A549 (cell line): ENCODE measurements around the gene CMIP. TPM values are rescaled to one million over a fixed set of nuclear protein-coding genes. Genes with fewer than 3 reads are reported as not detected.

Experiments used
- ATAC-seq, 2 experiments: fragments of 200-7000 bp in 1 of 2; fragments of >200 bp in 1 of 2; cut with Nextera tagmentation in 1 of 2; cut with Tn5 transposase in 1 of 2; 3 replicates each; pipeline versions ENCODE4 v1.8.0 to v1.9.1; 2018 to 2020; ENCODE audit warnings: mild to moderate bottlenecking in 1 of 2, moderate library complexity in 1 of 2
- CTCF ChIA-PET: fragments of 300-600 bp; sonication (Branson Sonifier 250); formaldehyde crosslinking; extraction: SDS; loops from one replicate; lab custom pipeline; 2021; ENCODE audit warnings: antibody characterized with exemption, inconsistent platforms; lab: Yijun Ruan, JAX
- POLR2A ChIA-PET: fragments of 350-600 bp; formaldehyde crosslinking; extraction: SDS; loops from one replicate; lab custom pipeline; 2021; ENCODE audit warnings: antibody characterized with exemption, inconsistent platforms; lab: Yijun Ruan, JAX
- DNase-seq, 2 experiments: peaks; one replicate each; pipeline versions ENCODE4 v3.0.0 to v3.0.0-alpha.2; 2011 to 2016; ENCODE audit warnings: low read depth in 1 of 2, low spot score in 1 of 2
- FAIRE-seq: peaks from 2 replicates; lab custom pipeline; 2011; peaks lifted over from hg19 to GRCh38; lab: Jason Lieb, UNC
- H3K27ac ChIP-seq, 2 experiments: fragments of >200 bp; sonication (Bioruptor Twin); formaldehyde crosslinking; 3 replicates each; pipeline ENCODE4 v1.5.1; 2016 to 2017
- H3K4me1 ChIP-seq: fragments of >200 bp; sonication (Bioruptor Twin); formaldehyde crosslinking; 3 replicates; pipeline ENCODE4 v1.6.1; 2016
- H3K4me2 ChIP-seq: fragments of >200 bp; sonication (Bioruptor Twin); formaldehyde crosslinking; 3 replicates; pipeline ENCODE4 v1.6.1; 2016
- H3K4me3 ChIP-seq: fragments of >200 bp; sonication (Bioruptor Twin); formaldehyde crosslinking; 3 replicates; pipeline ENCODE4 v1.5.1; 2016
- H3K9me3 ChIP-seq: fragments of >200 bp; sonication (Bioruptor Twin); formaldehyde crosslinking; 3 replicates; pipeline ENCODE4 v1.6.1; 2016
- CBX8 ChIP-seq: fragments of 200-600 bp; sonication (generic); IDR thresholded peaks from 2 replicates; pipeline ENCODE4 v1.6.1; 2016
- CEBPB ChIP-seq, 2 experiments: fragments of >200 bp in 1 of 2; sonication (Bioruptor Twin) in 1 of 2; formaldehyde crosslinking in 1 of 2; IDR thresholded peaks; 2 replicates each; pipeline ENCODE4 v1.6.1; 2012 to 2016
- CHD2 ChIP-seq: fragments of 150-350 bp; IDR thresholded peaks from 2 replicates; pipeline ENCODE4 v1.6.1; 2014; ENCODE audit warnings: low read length; ENCODE audit not compliant: partially characterized antibody
- EHF ChIP-seq: fragments of 250-450 bp; sonication (Bioruptor Pico); IDR thresholded peaks from 2 replicates; pipeline ENCODE4 v1.5.0; 2020; ENCODE audit warnings: mild to moderate bottlenecking
- EP300 ChIP-seq, 2 experiments: fragments of >200 bp; sonication (Bioruptor Twin); formaldehyde crosslinking; IDR thresholded peaks; 2 replicates in 1 of 2; 3 replicates in 1 of 2; pipeline ENCODE4 v1.6.1; 2016 to 2017
- FOSB ChIP-seq: fragments of 250-450 bp; sonication (Bioruptor Pico); IDR thresholded peaks from 2 replicates; pipeline ENCODE4 v1.5.0; 2020; ENCODE audit warnings: mild to moderate bottlenecking, moderate library complexity
- FOSL2 ChIP-seq, 2 experiments: fragments of 450-650 bp in 1 of 2; fragments of >200 bp in 1 of 2; sonication (Bioruptor Twin) in 1 of 2; formaldehyde crosslinking; IDR thresholded peaks; 2 replicates each; pipeline versions ENCODE4 v1.5.0 to v1.6.1; 2016 to 2020; ENCODE audit warnings: mild to moderate bottlenecking in 1 of 2, moderate library complexity in 1 of 2
- FOXS1 ChIP-seq: fragments of 250-450 bp; sonication (Bioruptor Pico); IDR thresholded peaks from 2 replicates; pipeline ENCODE4 v1.5.0; 2020; ENCODE audit warnings: mild to moderate bottlenecking, moderate library complexity
- HES2 ChIP-seq: fragments of >200 bp; sonication (Bioruptor Twin); formaldehyde crosslinking; IDR thresholded peaks from 2 replicates; pipeline ENCODE4 v1.6.1; 2016
- HEYL ChIP-seq: fragments of 250-450 bp; sonication (Bioruptor Pico); IDR thresholded peaks from 2 replicates; pipeline ENCODE4 v1.8.0; 2021; ENCODE audit warnings: mild to moderate bottlenecking, moderate library complexity
- HOXA7 ChIP-seq: fragments of 250-450 bp; sonication (Bioruptor Pico); IDR thresholded peaks from 2 replicates; pipeline ENCODE4 v1.5.0; 2020; ENCODE audit warnings: mild to moderate bottlenecking, moderate library complexity
- HOXB5 ChIP-seq: fragments of 250-450 bp; sonication (Bioruptor Pico); IDR thresholded peaks from 2 replicates; pipeline ENCODE4 v1.5.0; 2020; ENCODE audit warnings: mild to moderate bottlenecking, moderate library complexity
- JUN ChIP-seq, 2 experiments: fragments of >200 bp; sonication (Bioruptor Twin); formaldehyde crosslinking; IDR thresholded peaks; 2 replicates in 1 of 2; 3 replicates in 1 of 2; pipeline ENCODE4 v1.6.1; 2016 to 2017
- JUNB ChIP-seq: fragments of >200 bp; sonication (Bioruptor Twin); formaldehyde crosslinking; IDR thresholded peaks from 2 replicates; pipeline ENCODE4 v1.6.1; 2016
- KDM1A ChIP-seq: fragments of 200-600 bp; sonication (generic); IDR thresholded peaks from 2 replicates; pipeline ENCODE4 v1.6.1; 2016; ENCODE audit warnings: low read depth, mild to moderate bottlenecking
- MAFK ChIP-seq: fragments of 450-650 bp; IDR thresholded peaks from 2 replicates; pipeline ENCODE4 v1.6.1; 2014; ENCODE audit not compliant: partially characterized antibody
- MAX ChIP-seq: IDR thresholded peaks from 2 replicates; pipeline ENCODE4 v1.6.1; 2012
- NR3C1 ChIP-seq: fragments of >200 bp; sonication (Bioruptor Twin); formaldehyde crosslinking; IDR thresholded peaks from 3 replicates; pipeline ENCODE4 v1.6.1; 2017
- PHF8 ChIP-seq: fragments of 200-600 bp; sonication (generic); IDR thresholded peaks from 2 replicates; pipeline ENCODE4 v1.6.1; 2016; ENCODE audit warnings: low read depth, mild to moderate bottlenecking, antibody characterized with exemption, moderate library complexity, borderline replicate concordance
- RAD21 ChIP-seq, 2 experiments: fragments of >200 bp in 1 of 2; sonication (Bioruptor Twin) in 1 of 2; formaldehyde crosslinking in 1 of 2; IDR thresholded peaks in 1 of 2; conservative IDR thresholded peaks in 1 of 2; 2 replicates in 1 of 2; 3 replicates in 1 of 2; pipeline ENCODE4 v1.6.1; 2012 to 2018; ENCODE audit warnings: inconsistent platforms in 1 of 2
- RCOR1 ChIP-seq: fragments of 150-350 bp; IDR thresholded peaks from 2 replicates; pipeline ENCODE4 v1.6.1; 2014; ENCODE audit warnings: antibody characterized with exemption, low read length, low read depth
- REST ChIP-seq: fragments of 200-600 bp; sonication (generic); IDR thresholded peaks from 2 replicates; pipeline ENCODE4 v1.6.1; 2016; ENCODE audit warnings: antibody characterized with exemption, mild to moderate bottlenecking, moderate library complexity
- RNF2 ChIP-seq: fragments of 200-600 bp; sonication (generic); IDR thresholded peaks from 2 replicates; pipeline ENCODE4 v1.6.1; 2016; ENCODE audit warnings: low read depth, mild to moderate bottlenecking, antibody characterized with exemption, moderate library complexity, borderline replicate concordance
- TFCP2L1 ChIP-seq: fragments of 250-450 bp; sonication (Bioruptor Pico); IDR thresholded peaks from 2 replicates; pipeline ENCODE4 v1.5.0; 2021; ENCODE audit warnings: mild to moderate bottlenecking
- TP53 ChIP-seq: fragments of 250-450 bp; sonication (Bioruptor Pico); IDR thresholded peaks from 2 replicates; pipeline ENCODE4 v1.5.0; 2021; ENCODE audit warnings: mild to moderate bottlenecking, moderate library complexity
- ZNF302 ChIP-seq: fragments of 250-450 bp; sonication (Bioruptor Pico); IDR thresholded peaks from 2 replicates; pipeline ENCODE4 v1.9.0; 2021; ENCODE audit warnings: inconsistent platforms, mild to moderate bottlenecking, moderate library complexity
- WGBS: methylation state at CpG from one replicate; pipeline ENCODE4 v1.1.6; 2017; ENCODE audit errors: missing lambda C conversion rate; 5-methylcytosine and 5-hydroxymethylcytosine counted together
- polyA plus RNA-seq, 4 experiments: library from polyadenylated mRNA; depleted of rRNA in 3 of 4; stranded (reverse); fragments of >200 nt; fragmentation: RNase III in 1 of 4; extraction: RNeasy Plus Mini Kit Qiagen cat#74134 plus additional on column Dnase treatment in 1 of 4; gene quantifications; 2 replicates in 3 of 4; 3 replicates in 1 of 4; pipeline ENCODE4 v1.2.3, GENCODE V29; 2011 to 2017

CMIP gene
- polyA plus RNA-seq, 2 of the 4 experiments (the other 2 are of a cell fraction), result 21.6 to 125 TPM

- Histone ChIP-seq H3K27ac (peak overlapping the region; percentile 94 to 97; a peak in 4 of 6 replicates), H3K4me1 (peaks cover 54% of the 10 kb centered on the region), H3K9me3 (no peaks in the 10 kb centered on the region), H3K4me3 (no peak overlapping the region), H3K4me2 (no peak overlapping the region)
- ChIA-PET CTCF (interaction anchor here (0.7 to 2.8 kb wide), 3 partner anchors 8 to 34 kb away, joined by 3 to 8 read pairs (median 5); no protein-coding TSS in a partner anchor), POLR2A (no interaction called here)
- WGBS, result 91% methylated on average over 19 of the region's 20 CpGs
- ATAC-seq (no peak), FAIRE-seq (no peak), DNase-seq (no peak)
- TF ChIP-seq ZNF302 (CRISPR knock-in tag), result no peak
Measured at GRCh38 chr16:81701296-81701970, 256.8 kb downstream of the CMIP start.

GRCh38 chr16:81702506-81702905 is 257.9 kb downstream of the CMIP start:
- no peak for ATAC-seq
- no peak for TF ChIP-seq EHF (CRISPR knock-in tag)
- no peak for TF ChIP-seq MAX
- TF ChIP-seq REST, result no peak
- TF ChIP-seq ZNF302 (CRISPR knock-in tag), result no peak
- no peak for TF ChIP-seq RNF2
- TF ChIP-seq TP53, result no peak
- no peak for TF ChIP-seq CBX8
- no peak for TF ChIP-seq MAFK
- no peak for TF ChIP-seq JUN (IDR thresholded peaks at IDR 0.05)
- no peak for TF ChIP-seq FOSB (CRISPR knock-in tag)
- TF ChIP-seq KDM1A, result no peak
- TF ChIP-seq PHF8, result no peak
- no peak for TF ChIP-seq FOXS1
- no peak for TF ChIP-seq HOXA7 (CRISPR knock-in tag)
- TF ChIP-seq HOXB5 (CRISPR knock-in tag), result no peak
- TF ChIP-seq, all 56 proteins: peak for 0
- Histone ChIP-seq H3K9me3 (no peaks in the 10 kb centered on the region), H3K4me2 (no peak overlapping the region), H3K4me1 (peaks cover 57% of the 10 kb centered on the region), H3K27ac (peak overlapping the region; percentile 94 to 97), H3K4me3 (no peak overlapping the region)
- ChIA-PET POLR2A (no interaction called here), CTCF (interaction anchor here (0.9 to 2.8 kb wide), 4 partner anchors 15 to 79 kb away, joined by 3 to 8 read pairs (median 6); no protein-coding TSS in a partner anchor)
- 95% methylated on average over 5 of the region's 5 CpGs for WGBS
- no peak for FAIRE-seq
- no peak for DNase-seq

DNA sequence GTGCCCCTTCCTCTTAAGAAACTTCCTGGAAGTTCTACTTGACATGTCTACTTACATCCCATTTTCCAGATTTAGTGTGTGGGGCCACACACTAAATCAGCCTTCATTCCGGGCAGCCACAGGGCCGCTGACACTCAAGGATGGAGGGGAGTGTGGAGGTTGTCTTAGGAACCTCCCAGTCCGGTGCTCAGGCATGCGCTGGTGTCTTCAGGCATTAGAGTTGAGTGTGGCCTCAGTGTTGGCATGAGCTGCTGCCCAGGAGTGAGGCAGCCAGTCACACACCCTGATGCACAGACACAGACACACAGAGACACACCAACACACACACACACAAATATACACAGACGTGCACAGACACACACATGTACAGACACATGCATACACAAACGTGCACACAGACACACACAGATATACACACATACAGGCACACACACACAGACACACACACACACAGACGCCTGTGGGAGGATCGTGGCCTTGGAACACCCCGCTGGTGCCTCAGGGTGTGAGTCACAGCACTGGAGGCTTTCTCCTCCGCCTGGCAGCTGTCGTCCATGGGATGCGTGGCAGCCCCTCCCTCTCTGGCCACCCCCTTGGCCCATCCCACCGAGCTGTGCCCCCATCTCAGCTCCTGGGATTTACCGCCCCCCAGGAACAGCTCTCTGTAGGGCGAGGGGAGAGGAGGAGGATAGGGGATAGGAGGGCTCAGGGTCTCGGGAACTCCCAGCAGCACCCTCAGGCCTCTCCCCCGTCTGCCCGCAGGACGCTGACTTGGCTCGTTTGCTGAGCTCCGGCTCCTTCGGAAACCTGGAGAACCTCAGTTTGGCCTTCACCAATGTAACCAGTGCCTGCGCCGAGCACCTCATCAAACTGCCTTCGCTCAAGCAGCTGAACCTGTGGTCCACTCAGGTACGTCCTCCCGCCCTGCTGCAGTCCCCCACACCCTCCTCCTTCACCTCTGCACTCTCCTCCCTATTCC is 258.9 kb downstream of the CMIP start:
- Histone ChIP-seq H3K4me2 (peak overlapping the region; percentile 73), H3K4me3 (peak overlapping the region; percentile 28; the same call in 1 of the 3 replicates), H3K9me3 (no peaks in the 10 kb centered on the region), H3K27ac (peak overlapping the region; percentile 94 to 97), H3K4me1 (peaks cover 66% of the 10 kb centered on the region)
- ATAC-seq (peak; percentile 79 to 82), FAIRE-seq (peak; percentile 72), DNase-seq (peak; percentile 80 to 92)
- WGBS, result 23% methylated on average over 24 of the region's 27 CpGs
- ChIA-PET CTCF (interaction anchor here (0.5 to 2.8 kb wide), 6 partner anchors 9 to 336 kb away, joined by 3 to 8 read pairs (median 6); no protein-coding TSS in a partner anchor), POLR2A (no interaction called here)
- TF ChIP-seq HES2 (no peak), RNF2 (no peak), MAFK (peak; percentile 95), JUN (IDR thresholded peaks at IDR 0.05) (peak in 1 of 2 experiments; percentile 68; a peak in 2 of 5 replicates), TFCP2L1 (CRISPR knock-in tag) (0 out of 2 replicates have a peak, but pooled peaks have one; percentile 36), FOSL2 (IDR thresholded peaks at IDR 0.05) (0 out of 2 replicates have a peak, but pooled peaks have one; percentile 34), FOSL2 (CRISPR knock-in tag; IDR thresholded peaks at IDR 0.05) (peak; percentile 93), JUNB (peak; percentile 39; the same call in 1 of the 2 replicates), CHD2 (no peak), CEBPB (IDR thresholded peaks at IDR 0.05) (no peak), RCOR1 (no peak), EP300 (IDR thresholded peaks at IDR 0.05) (peak in 1 of 2 experiments; percentile 33; a peak in 1 of 5 replicates), NR3C1 (no peak), HEYL (no peak), MAX (peak; percentile 86; the same call in 1 of the 2 replicates), RAD21 (conservative IDR thresholded peaks at IDR 0.05 in 1 of 2, IDR thresholded peaks at IDR 0.05 in 1 of 2) (no peak)
